Cerebellar cortex (tissue), 1 donor: Measurements from ENCODE around the gene AJAP1.
A peak's percentile ranks its signal among the peaks of the same experiment; 100 is the strongest.

Experiments
- DNase-seq: peaks from one replicate; pipeline ENCODE4 v3.0.0-alpha.2; 2015; ENCODE audit warnings: low spot score

The AJAP1 gene

GRCh38 chr1:4771721-4772120 lies 117.3 kb downstream of the AJAP1 start:
- no peak for DNase-seq

- DNase-seq, result no peak
Measured at GRCh38 chr1:4772294-4773010, 118.0 kb downstream of the AJAP1 start.

- no peak for DNase-seq
Measured at GRCh38 chr1:4773226-4773625, 118.8 kb downstream of the AJAP1 start.

GRCh38 chr1:4775506-4775905 lies 121.1 kb downstream of the AJAP1 start:
- peak; percentile 2 for DNase-seq

- peak; percentile 5 for DNase-seq
Measured at GRCh38 chr1:4778056-4778455, 123.6 kb downstream of the AJAP1 start.

- DNase-seq, result no peak
Measured at GRCh38 chr1:4781646-4782045, 127.2 kb downstream of the AJAP1 start.

GRCh38 chr1:4784761-4785160 lies 130.4 kb downstream of the AJAP1 start:
- no peak for DNase-seq

GRCh38 chr1:4786055-4786454 lies 131.6 kb downstream of the AJAP1 start:
- no peak for DNase-seq

- no peak for DNase-seq
Measured at GRCh38 chr1:4787551-4787950, 133.1 kb downstream of the AJAP1 start.

GRCh38 chr1:4792565-4792964 lies 138.2 kb downstream of the AJAP1 start:
- no peak for DNase-seq

GRCh38 chr1:4794020-4794780 lies 139.8 kb downstream of the AJAP1 start:
- DNase-seq, result no peak

- no peak for DNase-seq
Measured at GRCh38 chr1:4796161-4797015, 142.0 kb downstream of the AJAP1 start.

- DNase-seq, result no peak
Measured at GRCh38 chr1:4797016-4797410, 142.6 kb downstream of the AJAP1 start.

GRCh38 chr1:4797429-4797828 lies 143.0 kb downstream of the AJAP1 start:
- DNase-seq, result no peak

- no peak for DNase-seq
Measured at GRCh38 chr1:4801192-4801924, 146.9 kb downstream of the AJAP1 start.

- DNase-seq, result no peak
Measured at GRCh38 chr1:4802024-4802423, 147.6 kb downstream of the AJAP1 start.

GRCh38 chr1:4803335-4803734 lies 148.9 kb downstream of the AJAP1 start:
- DNase-seq, result no peak

- no peak for DNase-seq
Measured at GRCh38 chr1:4805987-4806386, 151.6 kb downstream of the AJAP1 start.

GRCh38 chr1:4820543-4820942 lies 166.1 kb downstream of the AJAP1 start:
- DNase-seq, result no peak

- DNase-seq, result peak; percentile 5
Measured at GRCh38 chr1:4825800-4826450, 171.5 kb downstream of the AJAP1 start.

- no peak for DNase-seq
Measured at GRCh38 chr1:4830707-4831106, 176.3 kb downstream of the AJAP1 start.
